GM19463 (cell line): ENCODE measurements around the gene ANO1.

Experiments used
- ATAC-seq: cut with Tn5 transposase; IDR thresholded peaks from one replicate; pipeline ENCODE4 v1.9.1; 2021; ENCODE audit warnings: mild to moderate bottlenecking, moderate library complexity; ENCODE audit not compliant: unreplicated experiment

ANO1 gene

GRCh38 chr11:70133771-70134335 is 55.7 kb downstream of the ANO1 start:
- no peak for ATAC-seq

- ATAC-seq: no peak
Observed at GRCh38 chr11:70134490-70134889, 56.4 kb downstream of the ANO1 start.

DNA sequence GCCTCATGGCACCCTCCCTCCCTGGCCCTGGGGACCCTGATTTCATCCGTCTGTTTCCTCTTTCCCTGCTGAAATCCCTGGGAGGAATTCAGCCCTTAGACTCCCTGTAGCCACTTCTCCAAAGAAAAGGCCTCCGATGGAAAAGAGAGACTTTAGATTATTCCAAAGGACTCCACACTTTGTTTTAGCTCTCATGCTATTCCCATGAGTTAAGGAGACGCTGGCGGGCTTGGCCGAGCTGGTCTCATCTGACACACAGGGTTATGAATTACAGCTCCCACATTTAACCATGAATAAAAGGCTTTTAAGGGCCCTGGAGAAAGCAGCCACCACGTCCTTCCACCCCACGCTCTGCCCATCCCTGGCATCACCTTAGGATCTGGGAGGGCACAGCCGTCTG is 57.0 kb downstream of the ANO1 start:
- ATAC-seq: no peak

DNA sequence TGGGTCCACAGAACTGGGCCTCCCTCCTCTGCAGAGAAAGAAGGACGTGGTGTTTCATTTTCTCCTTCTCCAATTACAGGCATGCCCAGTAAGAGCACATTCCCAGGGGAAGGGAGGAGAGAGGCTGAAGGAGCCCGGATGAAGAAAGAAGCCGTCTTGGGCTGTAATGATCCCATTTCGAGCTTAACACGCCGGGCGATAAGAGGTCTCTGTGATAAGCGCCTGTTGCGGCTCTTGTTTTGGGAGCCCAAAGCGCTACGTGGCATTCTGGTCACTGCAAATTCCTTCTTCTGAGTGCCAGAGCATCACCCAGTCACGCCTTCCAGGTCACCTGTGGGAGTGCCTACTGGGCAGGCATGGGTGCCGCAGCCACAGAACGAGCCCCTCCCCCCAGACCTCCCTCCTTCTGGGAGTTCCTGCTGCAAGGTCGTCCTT is 57.5 kb downstream of the ANO1 start:
- no peak for ATAC-seq

DNA sequence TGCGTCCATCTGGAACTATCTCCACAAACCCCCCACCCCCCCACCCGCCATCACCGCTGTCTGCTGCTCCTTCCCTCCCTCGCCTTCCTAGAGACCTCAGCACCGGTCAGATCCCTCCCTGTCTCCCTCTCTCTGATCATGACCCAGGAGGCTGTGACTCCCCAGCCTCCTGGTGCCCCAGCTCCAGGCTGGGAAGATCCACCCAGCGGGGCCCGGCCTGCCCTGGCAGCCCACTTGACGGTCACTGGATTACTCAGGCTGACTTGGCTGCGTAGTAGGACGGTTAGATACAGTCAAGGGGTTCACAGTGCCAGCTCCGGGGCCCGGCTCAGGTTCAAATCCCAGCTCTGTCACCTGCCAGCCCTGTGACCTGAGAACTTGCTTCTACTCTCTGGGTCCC is 59.3 kb downstream of the ANO1 start:
- ATAC-seq: no peak

DNA sequence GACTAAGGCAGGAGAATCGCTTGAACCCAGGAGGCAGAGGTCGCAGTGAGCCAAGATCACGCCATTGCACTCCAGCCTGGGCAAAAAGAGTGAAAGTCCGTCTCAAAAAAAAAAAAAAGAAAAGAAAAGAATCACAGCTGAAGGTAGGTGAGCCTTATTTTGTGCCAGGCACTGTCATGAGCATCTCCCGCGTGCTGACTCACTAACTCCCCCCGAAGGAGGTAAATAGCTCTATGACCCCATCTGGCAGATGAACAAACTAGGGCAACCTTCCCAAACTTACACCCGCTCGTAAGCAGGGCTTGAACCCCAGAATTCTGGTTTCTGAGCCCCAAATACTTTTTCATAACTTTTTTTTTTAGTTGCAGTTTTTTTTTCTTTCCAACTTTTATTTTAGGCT is 60.3 kb downstream of the ANO1 start:
- no peak for ATAC-seq

DNA sequence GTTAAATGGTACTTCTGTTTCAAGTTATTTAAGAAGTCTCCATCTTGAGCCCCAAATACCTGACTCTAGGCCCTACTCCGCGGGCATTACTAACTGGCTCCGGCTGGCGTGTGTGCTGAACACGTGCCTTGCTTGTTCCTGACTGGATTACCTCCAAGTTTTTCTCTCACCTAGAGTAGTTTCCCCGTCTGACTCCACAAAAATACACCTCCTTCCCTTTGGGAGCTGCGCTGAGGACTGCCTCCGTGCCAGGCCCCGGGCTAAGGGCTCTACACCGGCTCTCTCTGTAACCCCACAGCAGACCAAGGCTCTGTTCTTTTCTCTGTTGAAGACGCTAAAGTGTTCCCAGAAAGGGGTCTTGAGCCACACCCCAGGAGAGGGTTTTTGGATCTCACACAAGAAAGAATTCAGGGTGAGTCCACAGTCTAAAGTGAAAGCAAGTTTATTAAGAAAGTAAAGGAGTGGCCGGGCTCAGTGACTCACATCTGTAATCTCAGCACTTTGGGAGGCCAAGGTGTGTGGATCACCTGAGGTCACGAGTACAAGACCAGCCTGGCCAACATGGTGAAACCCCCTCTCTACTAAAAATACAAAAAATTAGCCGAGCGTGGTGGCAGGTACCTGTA is 61.8 kb downstream of the ANO1 start:
- no peak for ATAC-seq

GRCh38 chr11:70140711-70141485 is 62.8 kb downstream of the ANO1 start:
- no peak for ATAC-seq

DNA sequence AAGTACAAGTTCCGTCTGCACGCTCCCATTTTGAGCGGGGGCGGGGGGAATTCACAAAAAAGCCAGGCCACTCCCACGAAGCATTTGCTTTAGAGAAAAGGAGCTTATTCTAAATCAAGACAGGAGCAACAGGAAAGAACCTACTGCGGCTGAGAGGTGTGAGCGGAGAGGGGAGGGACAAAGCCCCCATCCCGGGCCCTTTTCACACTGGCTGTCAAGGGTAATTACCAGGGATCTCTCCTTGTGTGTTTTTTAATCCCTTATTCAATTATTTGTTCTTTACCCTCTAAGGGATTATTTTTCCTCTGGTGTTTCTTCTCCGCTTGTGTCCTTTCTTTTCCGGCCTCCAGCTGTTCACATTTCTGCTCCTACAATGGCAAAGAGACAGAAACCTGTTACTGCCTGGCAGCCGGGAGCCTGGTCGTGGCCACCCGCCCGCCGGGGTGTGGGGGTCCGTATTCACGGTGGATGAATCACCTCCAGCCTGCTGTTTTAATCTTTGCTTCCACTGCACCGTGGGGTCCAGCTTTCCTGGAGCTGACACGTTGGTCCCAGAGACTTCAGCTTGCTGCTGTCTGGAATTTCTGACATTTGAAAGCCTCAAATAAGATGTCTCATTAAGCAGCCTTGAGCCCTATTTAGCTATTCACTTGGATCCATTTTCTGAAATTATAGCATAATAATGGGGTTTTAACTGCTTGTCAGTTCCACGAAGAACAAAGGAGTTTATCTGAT is 63.5 kb downstream of the ANO1 start:
- ATAC-seq: no peak

GRCh38 chr11:70142221-70142875 is 64.2 kb downstream of the ANO1 start:
- ATAC-seq: no peak

- ATAC-seq: no peak
Observed at GRCh38 chr11:70144262-70144661, 66.1 kb downstream of the ANO1 start.

GRCh38 chr11:70145071-70145470 is 67.0 kb downstream of the ANO1 start:
- no peak for ATAC-seq

DNA sequence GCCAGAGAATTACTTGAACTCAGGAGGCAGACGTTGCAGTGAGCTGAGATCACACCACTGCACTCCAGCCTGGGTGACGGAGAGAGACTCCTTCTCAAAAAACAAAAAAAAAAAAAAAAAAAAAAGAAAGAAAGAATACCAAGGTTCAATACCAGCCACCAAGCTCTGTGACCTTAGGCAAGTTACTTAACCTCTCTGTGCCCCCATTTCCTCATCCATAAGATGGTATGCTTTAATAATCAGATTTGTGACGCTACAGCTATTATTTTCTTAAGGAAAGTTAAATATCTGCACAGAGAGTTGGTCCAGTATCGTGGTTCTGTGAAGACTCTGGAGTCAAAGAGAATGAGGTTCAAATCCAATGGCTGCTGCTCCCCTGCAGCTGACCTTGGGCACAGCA is 67.7 kb downstream of the ANO1 start:
- ATAC-seq: no peak

- no peak for ATAC-seq
Observed at GRCh38 chr11:70146299-70146698, 68.2 kb downstream of the ANO1 start.

GRCh38 chr11:70146895-70147520 is 68.9 kb downstream of the ANO1 start:
- no peak for ATAC-seq

- no peak for ATAC-seq
Observed at GRCh38 chr11:70147668-70148067, 69.6 kb downstream of the ANO1 start.

GRCh38 chr11:70151671-70152070 is 73.6 kb downstream of the ANO1 start:
- no peak for ATAC-seq

GRCh38 chr11:70153133-70153727 is 75.1 kb downstream of the ANO1 start:
- ATAC-seq: no peak

DNA sequence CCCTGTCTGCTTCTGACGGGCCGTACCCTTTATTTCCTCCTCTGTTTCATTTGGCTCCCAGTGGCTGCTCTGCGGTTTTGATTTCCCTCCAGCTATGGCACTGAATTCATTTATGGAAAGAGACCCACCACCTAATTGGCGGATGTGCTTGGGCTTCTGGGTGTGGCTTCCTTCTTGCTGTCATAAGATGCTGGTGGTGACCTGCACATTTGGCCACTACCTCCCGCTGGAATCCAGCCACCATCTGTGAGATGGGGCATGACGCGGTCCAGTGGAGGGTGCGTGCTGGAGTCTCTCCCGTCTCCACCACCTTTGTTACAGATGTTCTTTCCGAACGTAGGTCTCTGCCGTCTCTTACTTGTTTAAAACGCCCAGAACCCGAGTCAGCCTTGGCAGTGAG is 77.3 kb downstream of the ANO1 start:
- ATAC-seq: no peak

DNA sequence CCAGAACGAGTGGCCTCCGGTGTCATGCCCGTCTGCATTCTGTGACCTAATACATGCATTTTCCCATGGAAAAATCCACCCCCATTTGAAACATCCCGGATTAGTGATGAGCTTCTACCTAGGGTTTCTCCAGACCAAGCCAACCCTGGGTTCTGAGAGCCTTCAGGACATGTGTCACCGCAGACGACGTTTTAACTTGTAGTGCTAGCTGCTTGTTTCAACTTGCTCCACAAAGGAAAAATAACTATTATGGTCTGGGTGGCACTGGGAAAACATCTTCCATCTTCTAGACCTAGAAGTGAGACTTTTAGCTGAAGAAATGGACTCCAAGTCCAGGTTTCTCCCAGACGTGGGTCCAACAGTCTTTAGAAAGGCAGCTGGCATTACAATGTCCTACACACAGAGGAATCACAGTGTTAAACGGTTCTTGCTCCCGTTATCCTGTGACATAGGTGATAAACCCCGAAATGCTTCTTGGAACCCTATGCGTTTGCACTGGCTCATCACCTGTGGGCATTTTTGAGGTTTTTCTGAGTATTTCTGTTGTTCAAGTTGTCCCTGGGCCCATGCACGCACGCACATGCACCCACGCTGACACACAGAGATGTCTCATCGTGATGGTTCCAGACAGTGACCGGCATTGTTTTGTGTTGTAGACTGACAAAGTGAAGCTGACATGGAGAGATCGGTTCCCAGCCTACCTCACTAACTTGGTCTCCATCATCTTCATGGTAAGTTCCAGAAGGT is 78.3 kb downstream of the ANO1 start:
- no peak for ATAC-seq
